ENCODE measurements around the gene HNRNPF.

Gene HNRNPF

GRCh38 chr10:43376828-43377423, 32.1 kb downstream of the HNRNPF start:
- in situ Hi-C loops (cut with MboI; ENCODE audit: low sequenced_read_pairs, unreplicated experiment): no loop called here
- no peak for DNase-seq (ENCODE audit: low spot score)

DNA sequence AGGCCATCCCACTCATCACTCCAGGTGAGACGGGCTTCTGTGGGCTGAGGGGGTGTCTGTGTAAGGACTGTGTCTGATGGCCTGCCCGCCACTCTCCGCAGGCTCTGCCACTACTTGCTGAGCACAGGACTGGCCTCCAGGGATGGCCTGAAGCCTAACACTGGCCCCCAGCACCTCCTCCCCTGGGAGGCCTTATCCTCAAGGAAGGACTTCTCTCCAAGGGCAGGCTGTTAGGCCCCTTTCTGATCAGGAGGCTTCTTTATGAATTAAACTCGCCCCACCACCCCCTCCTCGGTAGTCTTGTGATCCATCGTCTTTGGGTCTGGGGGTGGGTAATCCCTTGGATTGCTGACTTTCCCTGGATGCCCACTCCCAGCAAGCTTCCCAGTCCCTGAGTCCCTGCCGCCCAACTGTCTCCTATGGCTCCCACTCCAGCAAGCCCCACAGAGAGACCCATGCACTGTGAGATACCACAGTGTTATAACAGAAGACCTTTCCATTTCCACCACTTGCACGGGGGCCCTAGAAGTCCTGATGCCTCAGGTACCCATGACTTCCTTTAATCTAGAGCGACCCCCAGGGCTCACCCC, 32.8 kb downstream of the HNRNPF start:
- in situ Hi-C loops (cut with MboI; ENCODE audit: low sequenced_read_pairs, unreplicated experiment): no loop called here
- no peak for DNase-seq (ENCODE audit: low spot score)
- TF ChIP-seq CTCF (IDR thresholded peaks at IDR 0.05; ENCODE audit: borderline replicate concordance, control extremely low read depth, extremely low read depth, insufficient read depth, missing control alignments): no peak

More at GRCh38 chr10:43376828-43377423, 32.1 kb downstream of the HNRNPF start:
- TF ChIP-seq CTCF (IDR thresholded peaks at IDR 0.05; ENCODE audit: borderline replicate concordance, control extremely low read depth, extremely low read depth, insufficient read depth, missing control alignments): no peak

GRCh38 chr10:43375401-43376020, 33.5 kb downstream of the HNRNPF start:
- in situ Hi-C loops (cut with MboI; ENCODE audit: low sequenced_read_pairs, unreplicated experiment): no loop called here
- DNase-seq (ENCODE audit: low spot score): no peak
- no peak for TF ChIP-seq CTCF (IDR thresholded peaks at IDR 0.05; ENCODE audit: borderline replicate concordance, control extremely low read depth, extremely low read depth, insufficient read depth, missing control alignments)

DNA sequence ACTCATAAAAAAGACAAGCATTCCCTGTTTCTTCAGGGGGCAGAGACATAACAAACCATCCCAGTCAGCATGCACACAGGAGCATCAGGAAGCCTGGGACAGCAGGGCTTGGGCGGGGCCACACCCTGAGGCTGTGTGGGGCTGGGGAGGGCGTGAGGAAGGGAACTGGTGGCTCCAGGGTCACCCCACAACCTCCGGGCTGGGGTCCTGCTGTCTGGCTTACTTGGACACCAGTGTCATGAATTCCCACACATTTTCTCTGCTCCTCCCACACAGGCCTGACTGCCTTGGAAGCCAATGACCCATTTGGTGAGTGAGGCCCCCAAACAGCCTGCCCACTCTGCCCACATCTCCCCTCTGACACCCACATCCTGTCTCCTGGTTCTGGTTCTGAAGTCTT, 34.8 kb downstream of the HNRNPF start:
- no peak for DNase-seq (ENCODE audit: low spot score)
- in situ Hi-C loops (cut with MboI; ENCODE audit: low sequenced_read_pairs, unreplicated experiment): no loop called here
- no peak for TF ChIP-seq CTCF (IDR thresholded peaks at IDR 0.05; ENCODE audit: borderline replicate concordance, control extremely low read depth, extremely low read depth, insufficient read depth, missing control alignments)

- no peak for TF ChIP-seq CTCF (IDR thresholded peaks at IDR 0.05; ENCODE audit: borderline replicate concordance, control extremely low read depth, extremely low read depth, insufficient read depth, missing control alignments)
- DNase-seq (ENCODE audit: low spot score): no peak
- in situ Hi-C loops (cut with MboI; ENCODE audit: low sequenced_read_pairs, unreplicated experiment): no loop called here
These were observed 35.5 kb downstream of the HNRNPF start for GRCh38 chr10:43373461-43373860.

GRCh38 chr10:43372765-43373361, 36.1 kb downstream of the HNRNPF start:
- DNase-seq (ENCODE audit: low spot score): no peak
- no peak for TF ChIP-seq CTCF (IDR thresholded peaks at IDR 0.05; ENCODE audit: borderline replicate concordance, control extremely low read depth, extremely low read depth, insufficient read depth, missing control alignments)
- in situ Hi-C loops (cut with MboI; ENCODE audit: low sequenced_read_pairs, unreplicated experiment): no loop called here

Data from GM13976 (cell line).